ENCODE measurements around the gene PLS1.

Gene PLS1

GRCh38 chr3:142614059-142614626, 17.9 kb downstream of the PLS1 start:
- Histone ChIP-seq H3K4me1 (ENCODE audit: control insufficient read depth, low read length) (no peaks in the 10 kb centered on the region), H3F3A (ENCODE audit: control insufficient read depth, insufficient read depth) (no peaks in the 10 kb centered on the region), H3K9me3 (ENCODE audit: control insufficient read depth, insufficient read depth, low read length) (no peaks in the 10 kb centered on the region), H3K4me3 (ENCODE audit: low read length) (no peak overlapping the region), H3K9me2 (replicated peaks; ENCODE audit: control insufficient read depth, low read length) (no peaks in the 10 kb centered on the region), H3K27me3 (ENCODE audit: control insufficient read depth, low read length) (no peaks in the 10 kb centered on the region), H3K36me3 (ENCODE audit: control insufficient read depth, low read length) (no peaks in the 10 kb centered on the region), H3K4me2 (ENCODE audit: low read length) (no peak overlapping the region), H3K27ac (ENCODE audit: low read depth, low read length) (no peak overlapping the region), H4K20me1 (ENCODE audit: control insufficient read depth, insufficient read depth, low read depth, low read length) (no peaks in the 10 kb centered on the region), H3K79me2 (ENCODE audit: control insufficient read depth, low read length) (no peaks in the 10 kb centered on the region)
- no peak for TF ChIP-seq CTCF (IDR thresholded peaks at IDR 0.05; ENCODE audit: low read depth, low read length, poor library complexity, severe bottlenecking)
- TF ChIP-seq EZH2phosphoT487 (IDR thresholded peaks at IDR 0.05; ENCODE audit: borderline replicate concordance, low read length) = no peak

GRCh38 chr3:142615171-142615570, 19.0 kb downstream of the PLS1 start:
- Histone ChIP-seq H3K36me3 (ENCODE audit: control insufficient read depth, low read length) (no peaks in the 10 kb centered on the region), H3K27me3 (ENCODE audit: control insufficient read depth, low read length) (no peaks in the 10 kb centered on the region), H4K20me1 (ENCODE audit: control insufficient read depth, insufficient read depth, low read depth, low read length) (no peaks in the 10 kb centered on the region), H3K9me3 (ENCODE audit: control insufficient read depth, insufficient read depth, low read length) (no peaks in the 10 kb centered on the region), H3F3A (ENCODE audit: control insufficient read depth, insufficient read depth) (no peaks in the 10 kb centered on the region), H3K4me1 (ENCODE audit: control insufficient read depth, low read length) (no peaks in the 10 kb centered on the region), H3K9me2 (replicated peaks; ENCODE audit: control insufficient read depth, low read length) (no peaks in the 10 kb centered on the region), H3K27ac (ENCODE audit: low read depth, low read length) (no peak overlapping the region), H3K4me3 (ENCODE audit: low read length) (no peak overlapping the region), H3K79me2 (ENCODE audit: control insufficient read depth, low read length) (no peaks in the 10 kb centered on the region), H3K4me2 (ENCODE audit: low read length) (no peak overlapping the region)
- TF ChIP-seq CTCF (IDR thresholded peaks at IDR 0.05; ENCODE audit: low read depth, low read length, poor library complexity, severe bottlenecking) = no peak
- no peak for TF ChIP-seq EZH2phosphoT487 (IDR thresholded peaks at IDR 0.05; ENCODE audit: borderline replicate concordance, low read length)

- no peaks in the 10 kb centered on the region for H3K27me3 ChIP-seq (ENCODE audit: control insufficient read depth, low read length)
- no peaks in the 10 kb centered on the region for H3K9me3 ChIP-seq (ENCODE audit: control insufficient read depth, insufficient read depth, low read length)
- no peaks in the 10 kb centered on the region for H4K20me1 ChIP-seq (ENCODE audit: control insufficient read depth, insufficient read depth, low read depth, low read length)
- no peaks in the 10 kb centered on the region for H3K36me3 ChIP-seq (ENCODE audit: control insufficient read depth, low read length)
- TF ChIP-seq CTCF (IDR thresholded peaks at IDR 0.05; ENCODE audit: low read depth, low read length, poor library complexity, severe bottlenecking) = no peak
- no peak for TF ChIP-seq EZH2phosphoT487 (IDR thresholded peaks at IDR 0.05; ENCODE audit: borderline replicate concordance, low read length)
- H3K27ac ChIP-seq (ENCODE audit: low read depth, low read length) = no peak overlapping the region
- no peaks in the 10 kb centered on the region for H3K9me2 ChIP-seq (replicated peaks; ENCODE audit: control insufficient read depth, low read length)
- no peak overlapping the region for H3K4me3 ChIP-seq (ENCODE audit: low read length)
- H3K4me1 ChIP-seq (ENCODE audit: control insufficient read depth, low read length) = no peaks in the 10 kb centered on the region
- no peak overlapping the region for H3K4me2 ChIP-seq (ENCODE audit: low read length)
- H3K79me2 ChIP-seq (ENCODE audit: control insufficient read depth, low read length) = no peaks in the 10 kb centered on the region
- no peaks in the 10 kb centered on the region for H3F3A ChIP-seq (ENCODE audit: control insufficient read depth, insufficient read depth)
Measured at GRCh38 chr3:142618917-142619461, 22.8 kb downstream of the PLS1 start.
